ENCODE data around the gene GPATCH3.

The GPATCH3 gene

GRCh38 chr1:26922901-26923300, 22.6 kb upstream of the GPATCH3 start:
- Histone ChIP-seq H3K36me3 (ENCODE audit: insufficient read depth, low read length) (peaks cover 19% of the 10 kb centered on the region), H3K9me3 (ENCODE audit: control insufficient read depth, insufficient read depth, low read length) (no peaks in the 10 kb centered on the region), H3K9ac (ENCODE audit: low read depth, low read length) (peak overlapping the region; percentile 66)

GRCh38 chr1:26922431-26922729, 22.1 kb upstream of the GPATCH3 start:
- H3K9ac ChIP-seq (ENCODE audit: low read depth, low read length), result peak overlapping the region; percentile 66
- H3K4me1 ChIP-seq (ENCODE audit: insufficient read depth, low read length), result peaks cover 8% of the 10 kb centered on the region
- H3K36me3 ChIP-seq (ENCODE audit: insufficient read depth, low read length), result peaks cover 19% of the 10 kb centered on the region
- no peaks in the 10 kb centered on the region for H3K9me3 ChIP-seq (ENCODE audit: control insufficient read depth, insufficient read depth, low read length)

More at GRCh38 chr1:26922901-26923300, 22.6 kb upstream of the GPATCH3 start:
- peaks cover 8% of the 10 kb centered on the region for H3K4me1 ChIP-seq (ENCODE audit: insufficient read depth, low read length)

- Histone ChIP-seq H3K9ac (ENCODE audit: low read depth, low read length) (peak within 1 kb of the TSS; percentile 66), H3K9me3 (ENCODE audit: control insufficient read depth, insufficient read depth, low read length) (no peaks in the 10 kb centered on the region), H3K36me3 (ENCODE audit: insufficient read depth, low read length) (peaks cover 19% of the 10 kb centered on the region), H3K4me1 (ENCODE audit: insufficient read depth, low read length) (peaks cover 8% of the 10 kb centered on the region)
Observed at GRCh38 chr1:26921540-26922430, 21.5 kb upstream of the GPATCH3 start, which contains the start of gene NUDC. Gene NUDC (plus strand): TSS chr1:26921743. CDS start chr1:26921849, 106 bp downstream.

- Histone ChIP-seq H3K9ac (ENCODE audit: low read depth, low read length) (peak overlapping the region; percentile 66; the same call in 1 of the 2 replicates), H3K36me3 (ENCODE audit: insufficient read depth, low read length) (peaks cover 15% of the 10 kb centered on the region), H3K9me3 (ENCODE audit: control insufficient read depth, insufficient read depth, low read length) (no peaks in the 10 kb centered on the region), H3K4me1 (ENCODE audit: insufficient read depth, low read length) (peaks cover 8% of the 10 kb centered on the region)
Observed at GRCh38 chr1:26921126-26921539, 20.9 kb upstream of the GPATCH3 start.

GRCh38 chr1:26915204-26915842, 15.1 kb upstream of the GPATCH3 start:
- Histone ChIP-seq H3K9ac (ENCODE audit: low read depth, low read length) (no peak overlapping the region), H3K36me3 (ENCODE audit: insufficient read depth, low read length) (no peaks in the 10 kb centered on the region; the same call in 1 of the 2 replicates), H3K9me3 (ENCODE audit: control insufficient read depth, insufficient read depth, low read length) (no peaks in the 10 kb centered on the region), H3K4me1 (ENCODE audit: insufficient read depth, low read length) (no peaks in the 10 kb centered on the region)

GRCh38 chr1:26913754-26914619, 13.7 kb upstream of the GPATCH3 start, which contains the start of gene NR0B2:
Gene NR0B2 (minus strand): TSS chr1:26913975. CDS start chr1:26913940, 35 bp downstream.
- H3K4me1 ChIP-seq (ENCODE audit: insufficient read depth, low read length), result no peaks in the 10 kb centered on the region
- no peaks in the 10 kb centered on the region for H3K36me3 ChIP-seq (ENCODE audit: insufficient read depth, low read length)
- no peak within 1 kb of the TSS for H3K9ac ChIP-seq (ENCODE audit: low read depth, low read length)
- H3K9me3 ChIP-seq (ENCODE audit: control insufficient read depth, insufficient read depth, low read length), result no peaks in the 10 kb centered on the region

- H3K4me1 ChIP-seq (ENCODE audit: insufficient read depth, low read length), result no peaks in the 10 kb centered on the region
- H3K9ac ChIP-seq (ENCODE audit: low read depth, low read length), result no peak overlapping the region
- no peaks in the 10 kb centered on the region for H3K9me3 ChIP-seq (ENCODE audit: control insufficient read depth, insufficient read depth, low read length)
- no peaks in the 10 kb centered on the region for H3K36me3 ChIP-seq (ENCODE audit: insufficient read depth, low read length)
Observed at GRCh38 chr1:26913389-26913753, 13.1 kb upstream of the GPATCH3 start.

- no peak overlapping the region for H3K9ac ChIP-seq (ENCODE audit: low read depth, low read length)
- H3K4me1 ChIP-seq (ENCODE audit: insufficient read depth, low read length), result no peaks in the 10 kb centered on the region
- H3K9me3 ChIP-seq (ENCODE audit: control insufficient read depth, insufficient read depth, low read length), result no peaks in the 10 kb centered on the region
- H3K36me3 ChIP-seq (ENCODE audit: insufficient read depth, low read length), result no peaks in the 10 kb centered on the region
Observed at GRCh38 chr1:26912147-26912490, 11.9 kb upstream of the GPATCH3 start.

- H3K9me3 ChIP-seq (ENCODE audit: control insufficient read depth, insufficient read depth, low read length), result no peaks in the 10 kb centered on the region
- no peaks in the 10 kb centered on the region for H3K36me3 ChIP-seq (ENCODE audit: insufficient read depth, low read length)
- no peak overlapping the region for H3K9ac ChIP-seq (ENCODE audit: low read depth, low read length)
- H3K4me1 ChIP-seq (ENCODE audit: insufficient read depth, low read length), result no peaks in the 10 kb centered on the region
Observed at GRCh38 chr1:26911399-26912146, 11.3 kb upstream of the GPATCH3 start.

- H3K4me1 ChIP-seq (ENCODE audit: insufficient read depth, low read length), result no peaks in the 10 kb centered on the region
- no peaks in the 10 kb centered on the region for H3K36me3 ChIP-seq (ENCODE audit: insufficient read depth, low read length)
- no peak overlapping the region for H3K9ac ChIP-seq (ENCODE audit: low read depth, low read length)
- no peaks in the 10 kb centered on the region for H3K9me3 ChIP-seq (ENCODE audit: control insufficient read depth, insufficient read depth, low read length)
Observed at GRCh38 chr1:26910343-26911160, 10.3 kb upstream of the GPATCH3 start.

- no peaks in the 10 kb centered on the region for H3K9me3 ChIP-seq (ENCODE audit: control insufficient read depth, insufficient read depth, low read length)
- H3K4me1 ChIP-seq (ENCODE audit: insufficient read depth, low read length), result no peaks in the 10 kb centered on the region
- H3K36me3 ChIP-seq (ENCODE audit: insufficient read depth, low read length), result no peaks in the 10 kb centered on the region
- no peak overlapping the region for H3K9ac ChIP-seq (ENCODE audit: low read depth, low read length)
Observed at GRCh38 chr1:26909951-26910342, 9.7 kb upstream of the GPATCH3 start.

- Histone ChIP-seq H3K9me3 (ENCODE audit: control insufficient read depth, insufficient read depth, low read length) (no peaks in the 10 kb centered on the region), H3K4me1 (ENCODE audit: insufficient read depth, low read length) (no peaks in the 10 kb centered on the region), H3K36me3 (ENCODE audit: insufficient read depth, low read length) (no peaks in the 10 kb centered on the region), H3K9ac (ENCODE audit: low read depth, low read length) (no peak overlapping the region)
Observed at GRCh38 chr1:26907071-26907917, 7.0 kb upstream of the GPATCH3 start.

Data from ES-I3 (cell line).